NCI-H146 treated with DMSO at 0.1 percent for 48 hours (cell line): Measurements from ENCODE around the gene GPR141.

Source experiments
- DNase-seq: peaks from one replicate; lab custom pipeline; 2025; ENCODE audit not compliant: unreplicated experiment; lab: John Stamatoyannopoulos, UW

GPR141 gene

GRCh38 chr7:37732253-37732652, 48.7 kb downstream of the GPR141 start:
- DNase-seq: no peak

- DNase-seq: no peak
Observed at GRCh38 chr7:37732888-37733287, 49.3 kb downstream of the GPR141 start.

DNA sequence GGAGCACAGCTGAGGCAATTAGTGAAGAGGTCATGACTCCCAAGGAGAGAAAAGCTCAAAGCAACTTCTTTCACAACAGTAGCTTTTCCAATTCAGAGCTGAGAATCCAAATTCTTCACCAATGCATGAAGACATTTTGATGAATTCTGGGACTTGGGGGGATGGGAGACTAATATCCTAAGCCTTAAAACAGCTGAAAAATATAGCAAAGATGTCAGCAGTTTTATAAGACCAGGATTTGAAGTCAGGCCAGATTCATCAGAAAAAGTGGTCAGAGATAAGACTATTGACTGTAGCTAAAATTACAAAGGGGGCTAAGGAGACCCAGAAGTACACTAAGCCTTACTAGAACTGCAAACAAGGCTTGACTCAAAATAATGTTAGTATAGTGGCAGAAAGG, 51.6 kb downstream of the GPR141 start:
- no peak for DNase-seq

GRCh38 chr7:37738321-37738720, 54.8 kb downstream of the GPR141 start:
- no peak for DNase-seq

DNA sequence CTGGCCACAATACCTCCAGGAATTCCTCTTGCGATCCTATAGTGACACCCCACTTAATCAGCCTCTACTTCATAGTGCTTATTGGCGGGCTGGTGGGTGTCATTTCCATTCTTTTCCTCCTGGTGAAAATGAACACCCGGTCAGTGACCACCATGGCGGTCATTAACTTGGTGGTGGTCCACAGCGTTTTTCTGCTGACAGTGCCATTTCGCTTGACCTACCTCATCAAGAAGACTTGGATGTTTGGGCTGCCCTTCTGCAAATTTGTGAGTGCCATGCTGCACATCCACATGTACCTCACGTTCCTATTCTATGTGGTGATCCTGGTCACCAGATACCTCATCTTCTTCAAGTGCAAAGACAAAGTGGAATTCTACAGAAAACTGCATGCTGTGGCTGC, 56.8 kb downstream of the GPR141 start:
- no peak for DNase-seq

DNA sequence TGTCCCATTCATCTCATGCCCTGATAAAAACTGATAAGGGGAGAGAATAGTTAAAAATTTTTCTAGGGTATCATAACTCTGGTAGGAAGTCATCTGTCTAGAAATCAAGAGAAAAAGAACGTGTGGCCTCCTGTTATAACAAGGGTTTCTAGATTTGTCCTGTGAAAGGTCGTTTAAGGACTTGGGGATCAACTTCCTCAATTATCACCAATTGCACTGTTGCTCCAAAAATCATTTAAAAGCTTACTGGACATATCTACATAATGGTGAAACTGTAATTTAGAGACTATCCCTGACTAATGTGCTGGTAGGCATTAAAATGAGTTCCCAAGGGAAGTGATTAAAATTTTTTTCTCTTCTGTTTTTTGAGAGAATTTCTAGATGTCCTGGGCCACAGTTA, 58.2 kb downstream of the GPR141 start:
- DNase-seq: no peak

GRCh38 chr7:37751096-37751495, 67.5 kb downstream of the GPR141 start:
- DNase-seq: no peak

GRCh38 chr7:37753398-37754050, 70.0 kb downstream of the GPR141 start:
- no peak for DNase-seq

DNA sequence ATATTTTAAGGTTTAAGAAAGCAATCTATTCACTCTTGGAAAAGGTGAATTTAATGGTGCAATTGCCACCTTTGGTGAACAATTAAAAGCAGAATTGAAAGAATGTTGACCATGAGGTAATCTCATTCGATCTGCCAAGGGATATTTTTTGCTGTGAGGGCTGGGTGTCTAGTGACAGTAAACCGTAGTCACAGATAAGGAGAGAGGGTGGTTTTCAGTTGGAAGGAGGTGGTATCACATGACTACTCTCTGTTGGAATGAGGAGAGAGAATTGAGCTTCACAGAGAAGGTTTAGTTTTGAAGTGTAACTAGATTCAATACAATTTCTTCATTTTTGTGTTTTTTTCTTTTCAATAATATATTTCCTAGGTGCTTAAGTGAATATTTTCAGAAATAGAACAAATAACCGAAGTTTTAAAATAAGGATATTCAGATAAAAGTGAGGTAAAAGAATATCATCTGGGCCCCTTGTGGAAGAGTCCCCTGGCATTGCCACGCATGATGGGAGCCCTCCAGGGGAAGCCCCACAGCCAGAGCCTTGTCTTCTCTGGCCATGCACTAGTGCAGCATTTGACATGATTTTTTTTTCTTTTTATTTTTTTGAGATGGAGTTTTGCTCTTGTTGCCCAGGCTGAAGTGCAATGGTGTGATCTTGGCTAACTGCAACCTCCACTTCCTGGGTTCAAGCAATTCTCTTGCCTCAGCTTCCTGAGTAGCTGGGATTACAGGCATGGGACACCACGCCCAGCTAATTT, 73.4 kb downstream of the GPR141 start:
- no peak for DNase-seq

GRCh38 chr7:37757563-37757962, 74.0 kb downstream of the GPR141 start:
- no peak for DNase-seq

DNA sequence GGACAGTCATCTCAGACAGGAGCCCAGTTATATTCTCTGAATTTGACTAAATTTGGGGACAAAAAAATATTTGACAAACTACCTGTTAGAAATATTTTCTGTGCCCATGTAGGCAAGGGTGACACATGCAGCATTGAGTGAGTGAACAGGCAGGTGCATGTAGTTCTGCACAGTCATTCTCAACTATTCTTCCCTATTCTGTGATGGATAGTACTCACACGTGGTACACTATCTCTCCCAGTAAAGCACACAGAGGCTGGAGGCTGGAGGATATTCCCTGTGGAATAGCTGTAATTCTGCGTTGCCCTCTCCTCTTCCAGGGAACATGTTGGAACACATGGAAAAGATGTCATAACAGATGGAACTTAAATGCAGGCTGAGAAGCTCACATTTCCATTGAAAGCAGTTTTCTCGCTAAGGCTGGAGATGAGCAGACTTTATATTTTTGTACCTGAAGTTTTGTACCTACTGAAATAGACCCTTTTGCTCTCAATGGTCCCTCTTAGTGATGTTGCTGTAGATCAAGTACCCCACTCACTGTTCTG, 75.0 kb downstream of the GPR141 start:
- DNase-seq: no peak

DNA sequence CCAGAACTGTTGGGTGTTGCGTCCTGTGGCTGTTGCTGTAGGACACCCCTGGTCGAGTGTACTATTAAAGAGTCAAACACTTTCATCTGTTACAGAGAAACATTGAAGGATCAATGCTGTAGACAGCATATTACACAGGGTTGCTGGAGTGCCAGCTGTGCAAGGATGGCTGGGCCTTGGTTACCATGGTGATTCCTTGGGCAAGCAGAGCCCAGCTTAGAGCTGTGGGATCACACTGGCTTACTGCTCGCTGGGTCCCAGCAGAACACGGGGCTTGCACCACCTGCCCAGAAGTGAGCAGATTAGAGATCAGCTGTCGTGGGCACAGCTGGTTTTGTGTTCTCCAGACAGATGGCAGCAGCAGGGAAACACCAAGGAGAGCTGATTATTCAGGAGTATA, 76.0 kb downstream of the GPR141 start:
- DNase-seq: no peak

GRCh38 chr7:37765421-37765829, 81.9 kb downstream of the GPR141 start:
- no peak for DNase-seq

- no peak for DNase-seq
Observed at GRCh38 chr7:37765872-37766525, 82.4 kb downstream of the GPR141 start.

- no peak for DNase-seq
Observed at GRCh38 chr7:37768611-37769010, 85.0 kb downstream of the GPR141 start.

DNA sequence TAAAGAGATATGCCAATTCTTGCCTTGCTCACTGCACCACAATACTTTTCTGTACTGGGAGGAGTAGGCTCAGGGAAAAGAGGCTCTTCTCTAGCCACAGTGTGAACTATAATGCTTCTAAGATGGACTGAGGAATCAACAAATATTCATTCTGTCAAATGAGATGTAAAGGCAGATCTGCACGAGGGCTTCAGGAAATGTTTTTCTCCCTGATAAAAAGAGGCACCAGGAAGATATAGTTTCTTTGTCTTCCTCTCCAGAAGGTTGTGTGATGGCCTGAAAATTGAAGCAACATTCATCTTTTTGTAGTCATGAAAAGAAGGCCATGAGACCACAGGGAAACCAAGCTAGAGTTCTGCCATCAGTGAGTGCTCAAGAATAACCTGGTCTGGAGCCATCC, 85.7 kb downstream of the GPR141 start:
- no peak for DNase-seq

DNA sequence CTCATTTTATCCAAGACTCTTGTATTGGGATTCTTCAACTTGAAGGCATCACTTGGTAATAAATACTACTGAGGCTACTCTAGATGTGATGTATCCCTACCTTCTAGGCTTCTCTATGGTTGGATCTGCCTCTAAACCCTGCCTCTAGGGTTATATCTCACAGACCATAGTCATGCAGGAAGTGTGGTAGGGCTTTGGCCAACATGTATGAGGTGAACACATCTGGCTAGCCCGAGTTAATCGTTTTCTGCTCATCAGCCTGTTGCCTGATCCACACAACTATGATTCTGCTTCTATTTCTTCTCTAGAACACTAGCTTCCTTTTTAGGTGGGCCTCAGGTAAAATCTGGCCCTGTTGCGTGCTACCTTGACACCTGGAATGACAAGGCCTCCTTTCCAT, 86.2 kb downstream of the GPR141 start:
- DNase-seq: no peak

GRCh38 chr7:37770838-37771237, 87.3 kb downstream of the GPR141 start:
- no peak for DNase-seq

- no peak for DNase-seq
Observed at GRCh38 chr7:37771342-37771741, 87.8 kb downstream of the GPR141 start.

DNA sequence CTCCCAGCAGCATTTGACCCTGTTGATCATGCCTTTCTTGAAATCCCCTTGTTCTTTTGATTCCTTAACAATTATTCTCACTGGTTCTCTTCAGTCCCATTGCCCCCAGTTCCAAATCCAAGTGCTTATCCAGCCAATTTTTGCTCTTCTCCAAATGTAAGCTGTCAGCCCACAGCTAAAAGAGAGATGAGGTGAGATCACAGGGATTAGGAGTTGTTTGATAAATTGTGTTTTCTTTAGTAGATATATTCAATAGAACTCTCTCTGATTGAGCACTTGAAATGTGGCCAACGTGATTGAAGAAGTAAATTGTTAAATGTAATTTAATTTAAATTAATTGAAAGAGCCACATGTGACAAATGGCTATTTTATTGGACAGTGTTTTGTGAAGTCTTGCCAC, 88.2 kb downstream of the GPR141 start:
- no peak for DNase-seq

DNA sequence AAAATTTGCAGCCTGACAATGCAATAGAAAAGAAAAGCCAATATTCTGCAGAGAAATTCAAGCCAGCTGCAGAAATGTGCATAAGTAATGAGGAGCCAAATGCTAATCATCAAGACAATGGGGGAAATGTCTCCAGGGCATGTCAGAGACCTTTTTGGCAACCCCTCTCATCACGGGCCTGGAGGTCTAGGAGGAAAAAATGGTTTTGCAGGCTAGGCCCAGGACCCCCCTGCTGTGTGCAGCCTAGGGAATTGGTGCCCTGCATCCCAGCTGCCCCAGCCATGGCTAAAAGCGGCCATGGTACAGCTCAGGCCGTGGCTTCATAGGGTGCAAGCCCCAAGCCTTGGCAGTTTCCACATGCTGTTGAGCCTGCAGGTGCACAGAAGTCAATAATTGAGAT, 92.4 kb downstream of the GPR141 start:
- no peak for DNase-seq

- DNase-seq: no peak
Observed at GRCh38 chr7:37781156-37781555, 97.6 kb downstream of the GPR141 start.
